MM.1S (cell line): ENCODE results near the gene CCDC73.
"Not testable (repeated sequence)": the region's sequence is repeated elsewhere in the genome, so short reads cannot be mapped to it uniquely, and the experiment has no call there.

Source experiments
- EZH2 ChIP-seq: fragments of 300-600 bp; sonication (generic); optimal IDR thresholded peaks from 2 replicates; pipeline ENCODE3; 2017; ENCODE audit warnings: low read depth, mild to moderate bottlenecking, antibody characterized with exemption, low read length, mixed read lengths
- TF ChIP-seq, protein P1 (sequence below): fragments of 300-600 bp; sonication (generic); IDR thresholded peaks from 2 replicates; pipeline ENCODE4 v1.5.1; 2016; ENCODE audit warnings: antibody characterized with exemption, low read length, mixed read lengths

DNA sequence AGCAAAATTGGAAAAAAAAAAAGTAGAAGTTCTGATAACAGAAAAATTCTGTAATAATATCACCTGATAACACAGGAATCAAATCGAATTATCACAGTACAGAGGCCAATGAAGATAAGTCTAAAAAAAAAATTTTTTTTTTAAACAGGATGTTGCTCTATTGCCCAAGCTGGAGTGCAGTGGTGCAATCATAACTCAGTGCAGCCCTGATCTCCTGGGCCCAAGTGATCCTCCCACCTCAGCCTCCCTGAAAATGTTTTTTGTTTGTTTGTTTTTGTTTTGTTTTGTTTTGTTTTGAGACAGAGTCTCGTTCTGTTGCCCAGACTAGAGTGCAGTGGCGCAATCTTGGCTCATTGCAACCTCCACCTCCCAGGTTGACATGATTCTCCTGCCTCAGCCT is 29.2 kb upstream of the CCDC73 start:
- TF ChIP-seq, protein P1, sequence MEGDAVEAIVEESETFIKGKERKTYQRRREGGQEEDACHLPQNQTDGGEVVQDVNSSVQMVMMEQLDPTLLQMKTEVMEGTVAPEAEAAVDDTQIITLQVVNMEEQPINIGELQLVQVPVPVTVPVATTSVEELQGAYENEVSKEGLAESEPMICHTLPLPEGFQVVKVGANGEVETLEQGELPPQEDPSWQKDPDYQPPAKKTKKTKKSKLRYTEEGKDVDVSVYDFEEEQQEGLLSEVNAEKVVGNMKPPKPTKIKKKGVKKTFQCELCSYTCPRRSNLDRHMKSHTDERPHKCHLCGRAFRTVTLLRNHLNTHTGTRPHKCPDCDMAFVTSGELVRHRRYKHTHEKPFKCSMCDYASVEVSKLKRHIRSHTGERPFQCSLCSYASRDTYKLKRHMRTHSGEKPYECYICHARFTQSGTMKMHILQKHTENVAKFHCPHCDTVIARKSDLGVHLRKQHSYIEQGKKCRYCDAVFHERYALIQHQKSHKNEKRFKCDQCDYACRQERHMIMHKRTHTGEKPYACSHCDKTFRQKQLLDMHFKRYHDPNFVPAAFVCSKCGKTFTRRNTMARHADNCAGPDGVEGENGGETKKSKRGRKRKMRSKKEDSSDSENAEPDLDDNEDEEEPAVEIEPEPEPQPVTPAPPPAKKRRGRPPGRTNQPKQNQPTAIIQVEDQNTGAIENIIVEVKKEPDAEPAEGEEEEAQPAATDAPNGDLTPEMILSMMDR, result not testable (repeated sequence)
- TF ChIP-seq EZH2, result not testable (repeated sequence)
